ENCODE data around the gene TMEM204. TPM values are rescaled to one million over a fixed set of nuclear protein-coding genes. Genes with fewer than 3 reads are reported as not detected.

The TMEM204 gene
- polyA plus RNA-seq, 1 donor from 2014 or later, result not detected

DNA sequence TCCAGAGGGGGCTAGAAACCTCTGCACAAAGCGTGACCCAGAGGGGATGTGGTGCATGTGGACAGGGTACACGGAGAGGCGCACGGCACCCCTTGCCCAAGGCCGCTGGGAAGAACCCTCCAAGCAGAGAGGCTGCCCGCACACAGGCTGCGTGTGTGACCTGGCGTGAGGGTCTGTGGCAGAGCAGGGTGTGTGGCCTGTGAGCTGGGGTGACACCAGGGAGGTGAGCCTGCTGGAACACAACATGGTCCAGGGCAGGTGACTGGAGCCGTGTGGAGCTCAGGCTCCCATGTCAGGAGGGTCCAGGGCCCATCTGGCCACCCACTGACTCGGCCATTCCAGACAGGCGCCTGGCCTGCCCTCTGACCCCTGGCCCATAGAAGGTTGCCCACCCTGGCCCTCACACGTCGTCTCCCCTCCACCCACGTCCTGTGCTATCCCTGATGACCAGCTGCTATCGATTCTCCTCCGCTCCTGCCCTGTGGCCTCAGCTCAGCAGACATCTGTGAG, 14.8 kb upstream of the TMEM204 start:
- H2AFZ ChIP-seq (ENCODE audit: low read depth, low read length), result no peak overlapping the region
- H3K9me2 ChIP-seq (ENCODE audit: insufficient read depth, low read length), result no peaks in the 10 kb centered on the region
- H3K4me2 ChIP-seq (ENCODE audit: low read length), result no peak overlapping the region
- no peak overlapping the region for H3K27ac ChIP-seq (ENCODE audit: low read length)
- H3K9ac ChIP-seq (ENCODE audit: low read length), result no peak overlapping the region
- no peaks in the 10 kb centered on the region for H3K9me3 ChIP-seq (ENCODE audit: low read length)
- no peak overlapping the region for H3K4me3 ChIP-seq (ENCODE audit: low read length)
- no peaks in the 10 kb centered on the region for H3K36me3 ChIP-seq (ENCODE audit: insufficient read depth, low read length)
- no peaks in the 10 kb centered on the region for H3K27me3 ChIP-seq (ENCODE audit: insufficient read depth, low read depth, low read length)
- no peaks in the 10 kb centered on the region for H3K79me2 ChIP-seq (replicated peaks; ENCODE audit: insufficient read depth, low read length)
- no peaks in the 10 kb centered on the region for H4K20me1 ChIP-seq (ENCODE audit: insufficient read depth)
- H3F3A ChIP-seq (ENCODE audit: insufficient read depth, low read length, poor library complexity, severe bottlenecking), result no peaks in the 10 kb centered on the region
- no peak for TF ChIP-seq MXI1 (conservative IDR thresholded peaks at IDR 0.05; ENCODE audit: poor library complexity, severe bottlenecking)
- TF ChIP-seq SMC3 (conservative IDR thresholded peaks at IDR 0.05; ENCODE audit: poor library complexity), result no peak
- TF ChIP-seq, protein P1, sequence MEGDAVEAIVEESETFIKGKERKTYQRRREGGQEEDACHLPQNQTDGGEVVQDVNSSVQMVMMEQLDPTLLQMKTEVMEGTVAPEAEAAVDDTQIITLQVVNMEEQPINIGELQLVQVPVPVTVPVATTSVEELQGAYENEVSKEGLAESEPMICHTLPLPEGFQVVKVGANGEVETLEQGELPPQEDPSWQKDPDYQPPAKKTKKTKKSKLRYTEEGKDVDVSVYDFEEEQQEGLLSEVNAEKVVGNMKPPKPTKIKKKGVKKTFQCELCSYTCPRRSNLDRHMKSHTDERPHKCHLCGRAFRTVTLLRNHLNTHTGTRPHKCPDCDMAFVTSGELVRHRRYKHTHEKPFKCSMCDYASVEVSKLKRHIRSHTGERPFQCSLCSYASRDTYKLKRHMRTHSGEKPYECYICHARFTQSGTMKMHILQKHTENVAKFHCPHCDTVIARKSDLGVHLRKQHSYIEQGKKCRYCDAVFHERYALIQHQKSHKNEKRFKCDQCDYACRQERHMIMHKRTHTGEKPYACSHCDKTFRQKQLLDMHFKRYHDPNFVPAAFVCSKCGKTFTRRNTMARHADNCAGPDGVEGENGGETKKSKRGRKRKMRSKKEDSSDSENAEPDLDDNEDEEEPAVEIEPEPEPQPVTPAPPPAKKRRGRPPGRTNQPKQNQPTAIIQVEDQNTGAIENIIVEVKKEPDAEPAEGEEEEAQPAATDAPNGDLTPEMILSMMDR (IDR thresholded peaks at IDR 0.05; ENCODE audit: poor library complexity, severe bottlenecking), result no peak
- TF ChIP-seq, protein P2, sequence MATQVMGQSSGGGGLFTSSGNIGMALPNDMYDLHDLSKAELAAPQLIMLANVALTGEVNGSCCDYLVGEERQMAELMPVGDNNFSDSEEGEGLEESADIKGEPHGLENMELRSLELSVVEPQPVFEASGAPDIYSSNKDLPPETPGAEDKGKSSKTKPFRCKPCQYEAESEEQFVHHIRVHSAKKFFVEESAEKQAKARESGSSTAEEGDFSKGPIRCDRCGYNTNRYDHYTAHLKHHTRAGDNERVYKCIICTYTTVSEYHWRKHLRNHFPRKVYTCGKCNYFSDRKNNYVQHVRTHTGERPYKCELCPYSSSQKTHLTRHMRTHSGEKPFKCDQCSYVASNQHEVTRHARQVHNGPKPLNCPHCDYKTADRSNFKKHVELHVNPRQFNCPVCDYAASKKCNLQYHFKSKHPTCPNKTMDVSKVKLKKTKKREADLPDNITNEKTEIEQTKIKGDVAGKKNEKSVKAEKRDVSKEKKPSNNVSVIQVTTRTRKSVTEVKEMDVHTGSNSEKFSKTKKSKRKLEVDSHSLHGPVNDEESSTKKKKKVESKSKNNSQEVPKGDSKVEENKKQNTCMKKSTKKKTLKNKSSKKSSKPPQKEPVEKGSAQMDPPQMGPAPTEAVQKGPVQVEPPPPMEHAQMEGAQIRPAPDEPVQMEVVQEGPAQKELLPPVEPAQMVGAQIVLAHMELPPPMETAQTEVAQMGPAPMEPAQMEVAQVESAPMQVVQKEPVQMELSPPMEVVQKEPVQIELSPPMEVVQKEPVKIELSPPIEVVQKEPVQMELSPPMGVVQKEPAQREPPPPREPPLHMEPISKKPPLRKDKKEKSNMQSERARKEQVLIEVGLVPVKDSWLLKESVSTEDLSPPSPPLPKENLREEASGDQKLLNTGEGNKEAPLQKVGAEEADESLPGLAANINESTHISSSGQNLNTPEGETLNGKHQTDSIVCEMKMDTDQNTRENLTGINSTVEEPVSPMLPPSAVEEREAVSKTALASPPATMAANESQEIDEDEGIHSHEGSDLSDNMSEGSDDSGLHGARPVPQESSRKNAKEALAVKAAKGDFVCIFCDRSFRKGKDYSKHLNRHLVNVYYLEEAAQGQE (IDR thresholded peaks at IDR 0.05; ENCODE audit: borderline replicate concordance), result no peak
- TF ChIP-seq RAD21 (conservative IDR thresholded peaks at IDR 0.05), result no peak
- TF ChIP-seq EP300 (conservative IDR thresholded peaks at IDR 0.05; ENCODE audit: poor library complexity, severe bottlenecking), result no peak
- TF ChIP-seq TAF1 (IDR thresholded peaks at IDR 0.05; ENCODE audit: low read depth), result no peak
- no peak for TF ChIP-seq POLR2AphosphoS5 (IDR thresholded peaks at IDR 0.05)
- TF ChIP-seq EZH2 (IDR thresholded peaks at IDR 0.05; ENCODE audit: borderline replicate concordance, insufficient read depth, low read length, poor library complexity, severe bottlenecking), result no peak

DNA sequence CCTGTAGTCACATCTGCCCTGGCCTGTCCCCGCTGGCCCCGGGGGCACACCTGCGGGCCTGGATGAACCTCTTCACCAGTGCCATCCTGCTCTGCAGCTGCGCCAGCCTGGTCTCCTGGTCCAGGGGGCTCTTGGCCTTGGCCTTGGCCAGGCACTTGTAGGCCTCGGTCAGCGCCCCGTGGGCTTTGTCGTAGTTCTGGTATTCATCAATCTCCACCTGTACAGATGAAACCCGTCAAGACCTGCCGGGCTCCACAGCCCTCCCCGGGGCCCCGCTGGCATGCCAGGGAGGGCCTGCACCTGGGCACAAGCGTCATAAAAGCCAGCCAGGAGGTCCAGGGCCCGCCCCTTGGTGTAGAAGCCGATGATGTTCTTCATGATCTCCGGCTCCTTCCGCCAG, 13.6 kb upstream of the TMEM204 start:
- Histone ChIP-seq H3K79me2 (replicated peaks; ENCODE audit: insufficient read depth, low read length) (no peaks in the 10 kb centered on the region), H3K9ac (ENCODE audit: low read length) (no peak overlapping the region), H3K9me3 (ENCODE audit: low read length) (no peaks in the 10 kb centered on the region)

More for the DNA sequence above, 13.6 kb upstream of the TMEM204 start:
- Histone ChIP-seq H3K4me2 (ENCODE audit: low read length) (no peak overlapping the region), H3F3A (ENCODE audit: insufficient read depth, low read length, poor library complexity, severe bottlenecking) (no peaks in the 10 kb centered on the region), H3K36me3 (ENCODE audit: insufficient read depth, low read length) (no peaks in the 10 kb centered on the region), H3K27me3 (ENCODE audit: insufficient read depth, low read depth, low read length) (no peaks in the 10 kb centered on the region), H2AFZ (ENCODE audit: low read depth, low read length) (no peak overlapping the region), H3K9me2 (ENCODE audit: insufficient read depth, low read length) (no peaks in the 10 kb centered on the region), H4K20me1 (ENCODE audit: insufficient read depth) (no peaks in the 10 kb centered on the region), H3K4me3 (ENCODE audit: low read length) (no peak overlapping the region), H3K27ac (ENCODE audit: low read length) (no peak overlapping the region)
- TF ChIP-seq EZH2 (IDR thresholded peaks at IDR 0.05; ENCODE audit: borderline replicate concordance, insufficient read depth, low read length, poor library complexity, severe bottlenecking) (no peak), EP300 (conservative IDR thresholded peaks at IDR 0.05; ENCODE audit: poor library complexity, severe bottlenecking) (no peak)
- TF ChIP-seq, protein P2 (IDR thresholded peaks at IDR 0.05; ENCODE audit: borderline replicate concordance), result no peak

All from neural cell (in vitro differentiated cells).